SK-N-SH (cell line): Measurements from ENCODE around the gene STYXL2. TPM values are rescaled to one million over a fixed set of nuclear protein-coding genes. Genes with fewer than 3 reads are reported as not detected.
A peak's percentile ranks its signal among the peaks of the same experiment; 100 is the strongest.

Source experiments
- CTCF ChIA-PET: fragments of 300-600, 350-600 bp; formaldehyde crosslinking; extraction: SDS; loops from one replicate; lab custom pipeline; 2021; lab: Yijun Ruan, JAX
- POLR2A ChIA-PET: fragments of 350-600 bp; sonication (Branson Sonifier 250); formaldehyde crosslinking; extraction: SDS; loops from one replicate; lab custom pipeline; 2020; ENCODE audit warnings: antibody characterized with exemption, inconsistent platforms; lab: Yijun Ruan, JAX
- DNase-seq: peaks from one replicate; pipeline ENCODE4 v3.0.0; 2012
- H2AFZ ChIP-seq: fragments of 200-600 bp; sonication (generic); 2 replicates; pipeline ENCODE4 v1.8.1; 2016; ENCODE audit warnings: antibody characterized with exemption, mild to moderate bottlenecking, low read depth
- H3F3A ChIP-seq: fragments of 200-600 bp; sonication (generic); replicated peaks from 2 replicates; pipeline ENCODE3; 2016; ENCODE audit warnings: antibody characterized with exemption, mild to moderate bottlenecking; ENCODE audit not compliant: insufficient read depth
- H3K27ac ChIP-seq, 2 experiments: fragments of 200-500 bp in 1 of 2; fragments of 200-600 bp in 1 of 2; sonication (Bioruptor generic) in 1 of 2; sonication (generic), shearing (Covaris generic) in 1 of 2; 2 replicates each; pipeline versions ENCODE4 v1.5.1 to v1.6.1; 2014 to 2016; ENCODE audit warnings: low read depth in 2 of 2, inconsistent platforms in 1 of 2, low read length in 1 of 2, mild to moderate bottlenecking in 1 of 2, mixed read lengths in 1 of 2
- H3K27me3 ChIP-seq: fragments of 200-600 bp; sonication (generic), shearing (Covaris generic); 2 replicates; pipeline ENCODE4 v1.6.1; 2016; ENCODE audit warnings: mixed run types; ENCODE audit not compliant: insufficient read depth
- H3K36me3 ChIP-seq, 2 experiments: fragments of 200-500 bp in 1 of 2; fragments of 200-600 bp in 1 of 2; sonication (Bioruptor generic) in 1 of 2; sonication (generic) in 1 of 2; replicated peaks in 1 of 2; 2 replicates each; pipeline versions ENCODE3 to v1.5.1; 2014 to 2016; ENCODE audit warnings: low read length in 1 of 2, mild to moderate bottlenecking in 1 of 2; ENCODE audit not compliant: insufficient read depth in 2 of 2, control insufficient read depth in 1 of 2
- H3K4me1 ChIP-seq, 2 experiments: fragments of 200-500 bp in 1 of 2; fragments of 200-600 bp in 1 of 2; sonication (Bioruptor generic) in 1 of 2; sonication (generic), shearing (Covaris generic) in 1 of 2; 2 replicates each; pipeline versions ENCODE4 v1.5.1 to v1.6.1; 2014 to 2016; ENCODE audit warnings: low read depth in 1 of 2, low read length in 1 of 2, mixed run types in 1 of 2; ENCODE audit not compliant: insufficient read depth in 2 of 2, control insufficient read depth in 1 of 2
- H3K4me2 ChIP-seq: fragments of 200-600 bp; sonication (generic), shearing (Covaris generic); 2 replicates; pipeline ENCODE4 v1.6.1; 2017; ENCODE audit warnings: mixed run types
- H3K4me3 ChIP-seq, 2 experiments: fragments of 200-500 bp in 1 of 2; fragments of 200-600 bp in 1 of 2; sonication (Bioruptor generic) in 1 of 2; sonication (generic), shearing (Covaris generic) in 1 of 2; 2 replicates each; pipeline versions ENCODE4 v1.5.1 to v1.8.1; 2014 to 2016; ENCODE audit warnings: low read depth in 2 of 2, inconsistent platforms in 1 of 2, low read length in 1 of 2, mild to moderate bottlenecking in 1 of 2, mixed read lengths in 1 of 2, moderate library complexity in 1 of 2
- H3K79me2 ChIP-seq: fragments of 200-600 bp; sonication (generic); 2 replicates; pipeline ENCODE4 v1.8.1; 2017; ENCODE audit warnings: mild to moderate bottlenecking; ENCODE audit not compliant: insufficient read depth
- H3K9ac ChIP-seq: fragments of 200-600 bp; sonication (generic); 2 replicates; pipeline ENCODE4 v1.6.1; 2017; ENCODE audit warnings: mixed run types
- H3K9me2 ChIP-seq: fragments of 200-600 bp; sonication (generic); 2 replicates; pipeline ENCODE4 v1.6.1; 2017; ENCODE audit warnings: mixed run types
- H3K9me3 ChIP-seq: fragments of 200-600 bp; sonication (generic); 2 replicates; pipeline ENCODE4 v1.6.1; 2017; ENCODE audit warnings: mixed run types, mild to moderate bottlenecking, moderate library complexity
- H4K20me1 ChIP-seq: fragments of 200-600 bp; sonication (generic); 2 replicates; pipeline ENCODE4 v1.6.1; 2017; ENCODE audit warnings: mild to moderate bottlenecking, mixed run types; ENCODE audit not compliant: insufficient read depth
- CHD2 ChIP-seq: fragments of 150-350 bp; IDR thresholded peaks from 2 replicates; pipeline ENCODE4 v1.6.1; 2018; ENCODE audit warnings: low read length; ENCODE audit not compliant: partially characterized antibody
- EZH2phosphoT487 ChIP-seq: fragments of 200-600 bp; sonication (generic); IDR thresholded peaks from 2 replicates; pipeline ENCODE4 v1.6.1; 2017; ENCODE audit warnings: low read depth, mixed run types, mild to moderate bottlenecking, antibody characterized with exemption, moderate library complexity, borderline replicate concordance
- GABPA ChIP-seq: IDR thresholded peaks from 2 replicates; pipeline ENCODE4 v1.4.0; 2012; ENCODE audit warnings: low read depth, mild to moderate bottlenecking
- SMC3 ChIP-seq: IDR thresholded peaks from 2 replicates; pipeline ENCODE4 v1.6.1; 2012; ENCODE audit warnings: low read depth, low read length, improper control_type of control experiment
- TEAD4 ChIP-seq: IDR thresholded peaks from 2 replicates; pipeline ENCODE4 v1.4.0; 2012; ENCODE audit warnings: mild to moderate bottlenecking, borderline replicate concordance; ENCODE audit not compliant: insufficient read depth
- YY1 ChIP-seq: IDR thresholded peaks from 2 replicates; pipeline ENCODE4 v1.4.0; 2012; ENCODE audit warnings: low read depth, mild to moderate bottlenecking
- WGBS: methylation state at CpG from one replicate; pipeline ENCODE4 v1.1.6; 2017; ENCODE audit warnings: low lambda C conversion rate; 5-methylcytosine and 5-hydroxymethylcytosine counted together
- polyA plus RNA-seq, 3 experiments: library from polyadenylated mRNA; depleted of rRNA; stranded (reverse); fragments of >200 nt; gene quantifications; 2 replicates each; pipeline ENCODE4 v1.2.3, GENCODE V29; 2012
- TF ChIP-seq, protein P1 (sequence below): IDR thresholded peaks from 2 replicates; pipeline ENCODE4 v1.4.0; 2012; ENCODE audit warnings: low read depth, borderline replicate concordance
- TF ChIP-seq, protein P2 (sequence below): fragments of 200-600 bp; sonication (generic); IDR thresholded peaks from 2 replicates; pipeline ENCODE4 v1.6.1; 2017; ENCODE audit warnings: antibody characterized with exemption, mild to moderate bottlenecking, moderate library complexity
- TF ChIP-seq, protein P3 (sequence below): IDR thresholded peaks from 2 replicates; pipeline ENCODE4; 2012

STYXL2 gene
- polyA plus RNA-seq, 1 of the 3 experiments (the other 2 are of a cell fraction), result not detected

DNA sequence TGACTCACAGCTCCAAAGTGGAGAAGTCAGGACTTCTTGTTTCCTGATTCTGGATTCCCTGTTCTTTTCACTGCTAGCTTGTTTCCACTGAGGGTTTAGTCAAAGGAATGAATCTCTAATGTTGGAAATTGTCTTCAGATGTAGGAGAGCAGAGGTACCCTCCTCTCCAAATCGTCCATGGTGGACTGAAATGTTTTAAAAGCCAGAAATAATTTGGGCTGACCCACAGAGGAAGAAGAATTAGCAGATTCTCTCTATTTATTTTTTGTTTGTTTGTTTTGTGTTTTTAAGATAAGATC lies 34.1 kb upstream of the STYXL2 start (continued):
- TF ChIP-seq EZH2phosphoT487, result no peak
- no peak for TF ChIP-seq GABPA
- TF ChIP-seq, all 33 proteins: peak for 0

DNA sequence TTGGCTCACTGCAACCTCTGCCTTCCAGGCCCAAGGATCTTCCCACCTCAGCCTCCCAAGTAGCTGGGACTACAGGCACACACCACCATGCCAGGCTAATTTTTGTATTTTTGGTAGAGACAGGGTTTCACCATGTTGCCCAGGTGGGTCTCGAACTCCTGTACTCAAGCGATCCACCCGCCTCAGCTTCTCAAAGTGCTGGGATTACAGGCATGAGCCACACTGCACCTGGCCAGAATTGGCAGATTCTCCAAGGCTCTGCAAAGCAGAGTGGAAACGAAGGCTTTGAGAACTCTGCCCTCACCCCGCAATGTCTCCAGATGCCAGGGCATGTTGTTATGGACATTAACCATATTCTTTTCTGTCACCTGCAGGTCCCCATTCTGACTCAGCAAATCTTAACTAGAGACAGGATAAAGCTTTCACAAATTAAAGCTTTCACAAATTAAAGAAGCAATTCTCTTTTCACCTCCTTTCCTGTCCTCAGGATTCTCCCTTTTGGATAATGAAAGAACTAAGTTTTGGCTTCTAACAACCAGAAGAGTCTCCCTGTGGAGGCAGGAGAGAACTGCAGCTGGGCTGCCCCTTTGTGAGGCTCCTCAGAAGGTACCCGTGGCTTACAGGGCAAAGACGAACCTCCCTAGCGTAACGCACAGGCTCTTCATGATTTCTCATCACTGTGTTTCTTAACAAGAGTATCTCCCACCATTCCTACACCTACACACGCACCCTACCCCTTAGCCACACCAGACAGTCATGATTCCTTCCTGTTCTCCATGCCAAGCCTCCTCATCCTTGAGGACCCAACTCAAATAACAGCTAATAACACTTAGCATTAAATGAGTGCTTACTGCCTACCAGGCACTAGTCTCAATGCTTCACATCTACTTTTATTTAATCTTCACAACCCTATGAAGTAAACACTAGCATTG lies 33.5 kb upstream of the STYXL2 start:
- TF ChIP-seq, protein P1, sequence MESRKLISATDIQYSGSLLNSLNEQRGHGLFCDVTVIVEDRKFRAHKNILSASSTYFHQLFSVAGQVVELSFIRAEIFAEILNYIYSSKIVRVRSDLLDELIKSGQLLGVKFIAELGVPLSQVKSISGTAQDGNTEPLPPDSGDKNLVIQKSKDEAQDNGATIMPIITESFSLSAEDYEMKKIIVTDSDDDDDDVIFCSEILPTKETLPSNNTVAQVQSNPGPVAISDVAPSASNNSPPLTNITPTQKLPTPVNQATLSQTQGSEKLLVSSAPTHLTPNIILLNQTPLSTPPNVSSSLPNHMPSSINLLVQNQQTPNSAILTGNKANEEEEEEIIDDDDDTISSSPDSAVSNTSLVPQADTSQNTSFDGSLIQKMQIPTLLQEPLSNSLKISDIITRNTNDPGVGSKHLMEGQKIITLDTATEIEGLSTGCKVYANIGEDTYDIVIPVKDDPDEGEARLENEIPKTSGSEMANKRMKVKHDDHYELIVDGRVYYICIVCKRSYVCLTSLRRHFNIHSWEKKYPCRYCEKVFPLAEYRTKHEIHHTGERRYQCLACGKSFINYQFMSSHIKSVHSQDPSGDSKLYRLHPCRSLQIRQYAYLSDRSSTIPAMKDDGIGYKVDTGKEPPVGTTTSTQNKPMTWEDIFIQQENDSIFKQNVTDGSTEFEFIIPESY, result no peak
- TF ChIP-seq SMC3 (no peak), CHD2 (no peak), YY1 (no peak), TEAD4 (no peak)
- TF ChIP-seq, protein P2, sequence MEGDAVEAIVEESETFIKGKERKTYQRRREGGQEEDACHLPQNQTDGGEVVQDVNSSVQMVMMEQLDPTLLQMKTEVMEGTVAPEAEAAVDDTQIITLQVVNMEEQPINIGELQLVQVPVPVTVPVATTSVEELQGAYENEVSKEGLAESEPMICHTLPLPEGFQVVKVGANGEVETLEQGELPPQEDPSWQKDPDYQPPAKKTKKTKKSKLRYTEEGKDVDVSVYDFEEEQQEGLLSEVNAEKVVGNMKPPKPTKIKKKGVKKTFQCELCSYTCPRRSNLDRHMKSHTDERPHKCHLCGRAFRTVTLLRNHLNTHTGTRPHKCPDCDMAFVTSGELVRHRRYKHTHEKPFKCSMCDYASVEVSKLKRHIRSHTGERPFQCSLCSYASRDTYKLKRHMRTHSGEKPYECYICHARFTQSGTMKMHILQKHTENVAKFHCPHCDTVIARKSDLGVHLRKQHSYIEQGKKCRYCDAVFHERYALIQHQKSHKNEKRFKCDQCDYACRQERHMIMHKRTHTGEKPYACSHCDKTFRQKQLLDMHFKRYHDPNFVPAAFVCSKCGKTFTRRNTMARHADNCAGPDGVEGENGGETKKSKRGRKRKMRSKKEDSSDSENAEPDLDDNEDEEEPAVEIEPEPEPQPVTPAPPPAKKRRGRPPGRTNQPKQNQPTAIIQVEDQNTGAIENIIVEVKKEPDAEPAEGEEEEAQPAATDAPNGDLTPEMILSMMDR, result peak; percentile 21; the same call in 1 of the 2 replicates
- TF ChIP-seq, protein P3, sequence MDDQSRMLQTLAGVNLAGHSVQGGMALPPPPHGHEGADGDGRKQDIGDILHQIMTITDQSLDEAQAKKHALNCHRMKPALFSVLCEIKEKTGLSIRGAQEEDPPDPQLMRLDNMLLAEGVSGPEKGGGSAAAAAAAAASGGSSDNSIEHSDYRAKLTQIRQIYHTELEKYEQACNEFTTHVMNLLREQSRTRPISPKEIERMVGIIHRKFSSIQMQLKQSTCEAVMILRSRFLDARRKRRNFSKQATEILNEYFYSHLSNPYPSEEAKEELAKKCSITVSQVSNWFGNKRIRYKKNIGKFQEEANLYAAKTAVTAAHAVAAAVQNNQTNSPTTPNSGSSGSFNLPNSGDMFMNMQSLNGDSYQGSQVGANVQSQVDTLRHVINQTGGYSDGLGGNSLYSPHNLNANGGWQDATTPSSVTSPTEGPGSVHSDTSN, result no peak
- no peaks in the 10 kb centered on the region for H3K27me3 ChIP-seq
- H3K9me2 ChIP-seq, result no peaks in the 10 kb centered on the region
- no peak overlapping the region for H2AFZ ChIP-seq
- H3K4me1 ChIP-seq, result peaks cover 0 to 5% of the 10 kb centered on the region in 2 experiments; a peak in 1 of 4 replicates
- WGBS, result 41% methylated on average over 10 of the region's 10 CpGs
- CTCF ChIA-PET, result interaction anchor here (0.6 to 19.2 kb wide), 34 partner anchors 8 to 834 kb away, joined by 3 to 769 read pairs (median 6); partner anchors contain the start of genes CREG1, POU2F1 and STYXL2
- no peaks in the 10 kb centered on the region for H3K9me3 ChIP-seq
- no peaks in the 10 kb centered on the region for H3F3A ChIP-seq
- H3K4me2 ChIP-seq, result no peak overlapping the region
- POLR2A ChIA-PET, result interaction anchor here (1.5 kb wide), 1 partner anchor 150 kb away, joined by 5 read pairs; no protein-coding TSS in a partner anchor
- DNase-seq, result no peak
- no peak overlapping the region for H3K9ac ChIP-seq
- H3K36me3 ChIP-seq, result no peaks in the 10 kb centered on the region
- no peaks in the 10 kb centered on the region for H4K20me1 ChIP-seq
- no peak overlapping the region for H3K27ac ChIP-seq
- H3K4me3 ChIP-seq, result no peak overlapping the region
- no peaks in the 10 kb centered on the region for H3K79me2 ChIP-seq
